ENCODE measurements around the gene DHX30.
A peak's percentile ranks its signal among the peaks of the same experiment; 100 is the strongest.
"Not testable (repeated sequence)": the region's sequence is repeated elsewhere in the genome, so short reads cannot be mapped to it uniquely, and the experiment has no call there.

Gene DHX30

GRCh38 chr3:47884603-47885002 lies 81.7 kb downstream of the DHX30 start:
- DNase-seq (ENCODE audit: low spot score) = no peak

GRCh38 chr3:47885168-47885567 lies 82.2 kb downstream of the DHX30 start:
- DNase-seq (ENCODE audit: low spot score) = no peak

GRCh38 chr3:47887991-47888390 lies 85.1 kb downstream of the DHX30 start:
- not testable (repeated sequence) for DNase-seq (ENCODE audit: low spot score)

GRCh38 chr3:47888986-47889757 lies 86.2 kb downstream of the DHX30 start:
- no peak for DNase-seq (ENCODE audit: low spot score)

GRCh38 chr3:47890126-47890827 lies 87.3 kb downstream of the DHX30 start:
- no peak for DNase-seq (ENCODE audit: low spot score)

- DNase-seq (ENCODE audit: low spot score) = peak; percentile 81
Observed at GRCh38 chr3:47890828-47891612, 88.1 kb downstream of the DHX30 start.

GRCh38 chr3:47891613-47892005 lies 88.7 kb downstream of the DHX30 start:
- no peak for DNase-seq (ENCODE audit: low spot score)

GRCh38 chr3:47892286-47893040 lies 89.5 kb downstream of the DHX30 start:
- no peak for DNase-seq (ENCODE audit: low spot score)

GRCh38 chr3:47895241-47895640 lies 92.3 kb downstream of the DHX30 start:
- no peak for DNase-seq (ENCODE audit: low spot score)

GRCh38 chr3:47896736-47897135 lies 93.8 kb downstream of the DHX30 start:
- no peak for DNase-seq (ENCODE audit: low spot score)

GRCh38 chr3:47897954-47898353 lies 95.0 kb downstream of the DHX30 start:
- DNase-seq (ENCODE audit: low spot score) = no peak

- no peak for DNase-seq (ENCODE audit: low spot score)
Observed at GRCh38 chr3:47899495-47900108, 96.7 kb downstream of the DHX30 start.

Data from D341Med (cell line).